ENCODE measurements around the gene RPA1.

GRCh38 chr17:1852327-1852726, 22.5 kb downstream of the RPA1 start:
- TF ChIP-seq EZH2 (IDR thresholded peaks at IDR 0.05; ENCODE audit: low read depth) (no peak), CTCF (conservative IDR thresholded peaks at IDR 0.05) (no peak)

Measured in PC-9 (cell line).